Peyer's patch (tissue), 4 donors: ENCODE measurements around the gene FGFR2.

ENCODE experiments used
- POLR2A ChIP-seq, 2 donors: fragments of 450-650 bp; IDR thresholded peaks; one replicate each; pipeline ENCODE4 v1.5.1; 2017; ENCODE audit warnings: antibody characterized with exemption in 2 of 2, mild to moderate bottlenecking in 2 of 2, moderate library complexity in 2 of 2
- TF ChIP-seq, protein P1 (sequence below), 6 experiments: fragments of 450-650 bp in 4 of 6; fragments of 200-600 bp in 2 of 6; sonication (generic) in 1 of 6; IDR thresholded peaks; one replicate each; pipeline ENCODE4 v1.5.1; 2017 to 2019; ENCODE audit warnings: antibody characterized with exemption in 6 of 6, mild to moderate bottlenecking in 3 of 6, moderate library complexity in 1 of 6

DNA sequence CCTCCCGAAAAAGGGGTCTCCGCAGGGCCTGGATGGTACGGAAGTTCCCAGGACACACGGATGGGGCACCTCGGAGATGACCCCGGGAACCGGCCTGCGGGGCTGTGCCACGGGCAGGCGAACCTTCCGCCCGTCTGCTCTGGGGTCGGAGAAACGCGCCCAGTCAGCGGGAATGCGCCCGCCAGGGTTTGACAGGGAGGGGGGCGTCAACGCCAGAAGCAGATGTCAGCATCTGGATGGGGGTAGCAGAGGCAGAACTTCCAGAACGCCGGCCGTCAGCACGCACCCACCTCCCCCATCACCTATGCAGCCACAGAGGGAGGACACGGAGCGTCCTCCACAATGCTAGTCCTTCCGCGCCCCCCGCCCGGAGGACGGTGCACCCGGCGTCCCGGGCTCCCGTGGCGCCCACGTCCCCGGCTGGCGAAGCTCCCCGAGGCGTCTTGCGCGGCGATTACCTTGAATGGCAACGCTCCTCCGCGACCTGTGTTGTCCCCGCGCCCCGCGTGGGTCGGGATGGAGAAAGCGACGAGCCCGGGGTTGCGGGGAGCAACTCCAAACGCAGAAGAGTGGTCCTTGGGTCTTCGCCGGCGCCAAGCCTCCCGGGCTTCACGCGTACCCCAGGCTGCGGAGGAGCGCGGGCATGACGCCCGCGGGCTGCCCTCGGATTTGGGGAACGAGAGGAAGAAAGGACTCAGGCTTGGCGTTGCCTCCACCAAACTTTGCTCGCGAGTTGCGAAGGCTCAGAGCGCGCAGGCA is 561 bp downstream of the FGFR2 start:
- TF ChIP-seq, protein P1, sequence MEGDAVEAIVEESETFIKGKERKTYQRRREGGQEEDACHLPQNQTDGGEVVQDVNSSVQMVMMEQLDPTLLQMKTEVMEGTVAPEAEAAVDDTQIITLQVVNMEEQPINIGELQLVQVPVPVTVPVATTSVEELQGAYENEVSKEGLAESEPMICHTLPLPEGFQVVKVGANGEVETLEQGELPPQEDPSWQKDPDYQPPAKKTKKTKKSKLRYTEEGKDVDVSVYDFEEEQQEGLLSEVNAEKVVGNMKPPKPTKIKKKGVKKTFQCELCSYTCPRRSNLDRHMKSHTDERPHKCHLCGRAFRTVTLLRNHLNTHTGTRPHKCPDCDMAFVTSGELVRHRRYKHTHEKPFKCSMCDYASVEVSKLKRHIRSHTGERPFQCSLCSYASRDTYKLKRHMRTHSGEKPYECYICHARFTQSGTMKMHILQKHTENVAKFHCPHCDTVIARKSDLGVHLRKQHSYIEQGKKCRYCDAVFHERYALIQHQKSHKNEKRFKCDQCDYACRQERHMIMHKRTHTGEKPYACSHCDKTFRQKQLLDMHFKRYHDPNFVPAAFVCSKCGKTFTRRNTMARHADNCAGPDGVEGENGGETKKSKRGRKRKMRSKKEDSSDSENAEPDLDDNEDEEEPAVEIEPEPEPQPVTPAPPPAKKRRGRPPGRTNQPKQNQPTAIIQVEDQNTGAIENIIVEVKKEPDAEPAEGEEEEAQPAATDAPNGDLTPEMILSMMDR (IDR thresholded peaks at IDR 0.05), result no peak
- TF ChIP-seq POLR2A (IDR thresholded peaks at IDR 0.05), result no peak
